GM21360 (cell line): ENCODE results near the gene NR2F1-AS1.

ENCODE experiments used
- ATAC-seq: cut with Tn5 transposase; IDR thresholded peaks from one replicate; pipeline ENCODE4 v1.9.1; 2021; ENCODE audit warnings: mild to moderate bottlenecking, moderate library complexity; ENCODE audit not compliant: unreplicated experiment

NR2F1-AS1 gene

DNA sequence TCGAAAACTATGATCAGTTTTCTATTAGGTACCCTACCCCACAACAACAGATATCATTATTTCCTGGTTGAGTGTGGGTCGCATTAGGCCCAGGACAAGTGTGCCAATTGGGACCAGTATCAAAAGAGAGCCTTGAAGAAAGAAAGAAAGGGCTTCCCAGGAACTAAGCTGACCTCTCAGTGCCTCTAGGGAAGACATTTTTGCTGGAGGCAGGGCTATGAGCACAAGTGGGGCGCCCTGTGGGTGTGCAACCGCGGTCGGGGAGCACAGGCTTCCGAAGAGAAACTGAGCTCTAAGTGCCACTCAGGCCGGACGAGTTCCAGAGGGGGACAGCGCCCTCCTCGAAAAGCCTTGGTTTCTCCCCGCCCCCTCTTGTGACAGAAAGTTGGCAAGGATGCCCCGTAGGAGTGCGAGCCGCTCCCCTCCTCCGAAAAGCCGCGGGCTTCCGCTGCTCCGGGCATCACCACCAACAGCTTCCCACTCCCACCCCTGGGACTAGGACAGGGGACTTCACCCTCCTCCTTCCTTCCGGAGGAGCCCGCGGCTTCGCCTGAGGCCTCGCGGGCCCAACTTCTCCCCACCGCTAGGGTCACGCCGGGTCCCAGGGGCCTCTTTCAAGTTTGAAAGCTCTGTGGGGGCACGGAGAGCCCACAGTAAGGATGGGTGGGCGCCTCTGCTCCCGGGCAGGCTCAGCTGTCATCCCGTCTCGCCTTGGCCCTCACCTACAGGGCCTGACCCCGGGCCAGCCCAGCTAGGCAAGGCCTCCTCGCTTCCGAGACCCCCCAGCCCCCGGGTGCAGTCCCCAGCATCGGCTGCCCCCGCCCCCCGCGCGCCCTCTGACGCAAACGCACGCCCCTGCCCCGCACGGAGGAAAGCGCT, 2.0 kb downstream of the NR2F1-AS1 start:
- ATAC-seq: no peak

DNA sequence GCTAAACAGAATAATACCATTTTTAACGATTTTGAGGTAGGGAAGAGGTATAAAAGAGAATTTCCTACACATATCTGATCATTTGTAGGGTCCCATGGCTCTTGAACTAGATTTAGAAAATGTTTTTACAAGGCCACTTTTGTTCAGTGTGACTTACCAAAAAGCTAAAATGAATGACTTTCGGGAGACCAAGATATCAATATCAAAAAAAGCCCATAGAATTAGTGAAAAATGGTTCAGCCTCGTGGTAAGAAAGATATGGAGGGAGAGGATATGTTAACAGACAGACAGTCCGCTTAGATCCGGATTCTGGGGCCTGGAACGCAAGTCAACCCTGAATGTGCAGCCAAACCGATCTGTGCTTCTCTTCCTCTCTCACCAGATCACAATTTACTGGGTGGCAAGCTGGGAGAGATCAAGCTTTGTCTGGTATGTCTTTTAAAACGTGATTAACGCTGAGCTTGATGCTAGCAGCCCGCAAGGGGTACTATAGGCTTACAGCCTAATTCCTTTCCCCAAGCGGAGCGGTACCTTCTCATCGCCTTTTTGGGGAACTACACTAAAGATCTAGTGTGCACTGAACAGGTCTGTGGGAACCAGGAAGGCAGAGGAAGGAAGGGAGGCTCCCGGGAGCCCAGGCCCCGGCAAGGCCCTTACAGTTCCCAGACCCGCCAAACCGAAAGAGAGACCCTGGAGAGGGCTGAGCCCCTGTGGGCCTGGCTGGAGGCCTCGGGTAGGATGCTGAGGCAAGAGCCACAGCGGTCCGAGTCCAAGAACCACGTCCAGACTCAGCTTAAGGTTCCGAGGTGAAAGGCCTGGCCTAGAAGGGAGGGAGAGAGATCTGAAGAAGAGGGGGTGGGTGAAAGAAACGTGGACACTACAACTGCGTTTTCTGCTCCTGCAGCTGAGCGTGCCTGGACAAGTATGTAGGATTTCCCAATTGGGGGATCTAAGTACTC, 2.9 kb downstream of the NR2F1-AS1 start:
- no peak for ATAC-seq

DNA sequence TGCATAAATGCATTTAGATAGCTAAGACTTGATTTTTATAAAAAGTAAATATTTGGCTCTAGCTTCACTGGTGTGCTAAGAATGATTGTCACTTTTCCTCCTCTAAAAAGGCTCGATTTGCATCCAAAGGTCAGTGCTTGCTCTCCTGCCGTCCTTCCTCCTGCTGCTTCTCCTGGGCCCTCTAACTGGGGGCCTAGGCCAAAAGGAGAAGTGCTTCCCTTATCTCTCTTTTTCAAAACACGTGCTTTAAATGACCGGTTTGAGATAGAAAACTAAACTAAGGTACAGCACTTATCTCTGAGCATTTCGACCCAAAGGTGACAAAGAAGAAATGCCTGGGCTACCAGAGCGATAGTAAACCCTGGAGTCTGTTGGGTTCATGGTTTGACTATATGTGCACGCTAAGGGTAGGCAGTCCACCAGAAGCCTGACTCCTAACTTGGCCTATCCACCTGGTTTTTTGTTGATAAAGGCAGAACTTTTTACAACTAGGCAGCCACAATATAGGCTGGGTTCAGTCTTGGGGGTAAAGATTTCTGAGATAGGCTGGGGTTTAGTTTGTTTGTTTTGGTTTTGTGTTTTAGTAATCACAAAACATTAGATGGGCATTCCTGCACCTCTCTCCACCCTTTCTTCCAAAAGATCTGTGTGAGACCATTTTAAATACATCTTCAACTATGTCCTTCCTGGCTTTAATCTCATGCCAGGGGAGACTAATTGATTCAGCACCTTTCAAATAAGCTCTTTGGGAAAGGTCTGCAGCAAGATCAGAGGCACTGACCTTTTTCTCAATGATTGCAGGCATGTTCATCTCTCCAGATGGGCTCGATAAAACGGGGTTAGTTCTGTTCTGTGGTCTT, 3.8 kb downstream of the NR2F1-AS1 start:
- no peak for ATAC-seq

DNA sequence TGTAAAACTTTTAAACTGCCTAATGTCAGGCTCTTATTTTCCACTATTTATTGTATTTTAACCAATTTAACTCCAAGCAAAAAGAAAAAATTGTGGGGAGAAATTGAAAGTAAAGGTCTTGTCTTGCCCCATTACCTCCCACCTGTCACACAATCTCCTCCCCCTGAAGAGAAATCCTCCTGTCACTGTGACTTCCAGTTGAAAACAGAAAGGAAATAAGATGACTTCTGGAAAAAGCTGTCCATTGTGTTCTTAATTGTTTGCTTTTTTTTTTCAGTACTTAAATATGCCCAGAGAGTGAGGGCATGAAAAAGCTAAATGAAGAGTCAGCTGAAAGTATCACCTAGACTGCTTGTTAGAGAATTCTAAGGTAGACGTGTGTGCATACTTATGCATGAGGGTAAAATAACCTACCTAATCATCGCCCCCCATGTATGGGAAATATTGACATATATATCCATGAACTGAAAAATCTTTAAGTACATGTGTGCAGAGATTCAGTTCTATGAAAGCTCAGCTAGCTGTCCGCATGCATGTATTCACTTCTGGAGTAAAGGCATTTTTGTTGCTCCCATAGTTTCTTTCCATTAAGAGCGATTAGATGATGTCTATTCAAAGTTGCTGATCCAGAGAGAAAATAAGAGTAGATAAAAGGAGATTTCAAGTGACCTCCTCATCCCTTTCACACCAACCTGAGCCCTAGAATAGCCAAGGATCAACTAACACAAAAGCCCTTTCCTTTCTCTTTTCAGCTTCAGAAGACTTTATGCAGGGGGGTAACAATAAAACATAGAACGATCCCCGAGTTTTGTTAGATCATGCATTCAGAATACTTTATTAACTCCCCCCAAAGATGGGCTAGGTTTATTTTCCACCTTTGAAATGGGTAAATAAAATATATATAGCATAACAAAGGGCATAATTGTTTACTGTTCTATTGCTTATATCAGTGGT, 5.3 kb downstream of the NR2F1-AS1 start:
- no peak for ATAC-seq

DNA sequence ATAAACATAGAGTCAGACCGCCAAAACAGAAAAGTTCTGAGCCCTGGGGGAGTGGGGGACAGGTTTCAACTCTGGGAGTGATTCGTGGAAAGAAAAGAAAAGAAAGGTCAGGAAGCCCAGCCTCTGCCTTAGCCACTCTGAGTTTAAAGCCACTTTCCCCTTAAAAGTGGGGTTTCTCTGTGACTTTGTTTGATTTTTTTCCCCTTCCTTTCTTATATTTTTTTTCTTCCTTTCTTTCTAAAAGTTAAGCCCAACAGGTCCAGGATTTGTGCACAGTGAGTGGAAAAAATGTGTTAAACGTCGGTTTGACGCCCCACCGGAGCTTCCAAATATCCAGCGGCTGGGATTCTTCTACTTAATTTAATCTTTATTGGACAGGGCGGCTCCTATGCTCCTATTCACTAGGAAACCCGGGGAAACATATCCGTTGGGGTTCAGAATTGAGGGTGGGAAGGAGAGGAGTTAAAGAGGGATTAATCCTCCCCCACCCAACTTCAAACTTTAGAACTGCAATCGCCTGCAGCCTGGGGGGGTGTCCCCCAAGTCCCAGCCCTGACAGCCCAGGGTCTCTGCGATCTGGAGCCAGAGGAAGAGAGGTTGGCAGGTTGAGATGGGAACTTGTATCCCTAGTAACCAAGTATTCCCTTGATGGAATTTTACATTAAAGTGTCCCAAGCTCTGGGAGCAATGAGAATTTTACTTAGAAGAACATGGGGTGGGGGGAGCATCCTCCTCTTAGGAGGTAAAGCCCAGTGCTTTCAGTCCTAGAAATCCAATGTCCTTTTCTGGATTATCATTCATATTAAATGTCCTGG, 6.3 kb downstream of the NR2F1-AS1 start:
- ATAC-seq: no peak

DNA sequence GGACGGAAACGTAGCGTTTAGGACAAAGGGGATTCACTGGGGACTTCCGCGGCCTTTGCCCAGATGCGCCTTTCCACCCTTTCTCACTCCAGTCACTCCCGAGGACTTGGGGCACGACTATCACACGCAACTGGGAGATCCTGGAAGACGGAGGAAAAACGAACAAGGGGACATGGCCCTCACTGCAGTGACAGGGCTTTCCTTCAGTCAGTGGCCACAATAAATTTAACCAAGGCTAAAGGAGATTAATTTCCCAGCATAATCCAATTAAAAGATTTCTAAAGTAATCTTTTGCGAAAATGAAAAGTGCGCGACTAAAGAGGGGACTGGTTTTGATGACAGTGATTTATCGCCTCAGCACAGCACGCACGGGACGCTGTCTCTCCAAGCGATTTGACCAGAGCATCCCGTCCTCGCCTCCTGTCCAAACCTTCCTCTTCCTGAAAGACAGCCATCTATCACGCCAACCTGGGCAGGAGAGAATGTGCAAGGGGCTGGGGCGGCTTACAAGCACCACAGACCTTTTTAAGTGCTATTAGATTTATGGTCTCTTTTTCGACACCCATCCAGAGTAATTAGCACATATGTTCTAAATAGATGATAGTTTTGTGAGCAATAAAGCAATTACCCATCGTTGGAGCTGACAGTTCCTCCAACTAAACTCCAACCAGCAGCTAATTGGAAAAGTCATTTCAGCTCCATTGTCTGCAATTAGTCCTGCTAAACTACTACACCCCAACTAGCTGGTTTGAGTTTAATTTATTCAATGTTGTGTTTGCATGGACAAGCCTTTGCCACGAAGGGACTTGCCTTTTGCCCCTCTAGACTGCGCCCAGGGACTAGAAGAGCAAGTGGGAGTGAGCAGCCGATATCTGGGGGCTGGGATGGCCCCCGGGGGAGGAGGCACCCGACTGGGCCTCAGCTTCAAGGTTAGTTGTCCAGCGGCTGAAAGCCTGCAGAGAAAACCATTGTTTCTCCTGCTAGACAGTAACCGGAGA, 7.4 kb downstream of the NR2F1-AS1 start:
- no peak for ATAC-seq

DNA sequence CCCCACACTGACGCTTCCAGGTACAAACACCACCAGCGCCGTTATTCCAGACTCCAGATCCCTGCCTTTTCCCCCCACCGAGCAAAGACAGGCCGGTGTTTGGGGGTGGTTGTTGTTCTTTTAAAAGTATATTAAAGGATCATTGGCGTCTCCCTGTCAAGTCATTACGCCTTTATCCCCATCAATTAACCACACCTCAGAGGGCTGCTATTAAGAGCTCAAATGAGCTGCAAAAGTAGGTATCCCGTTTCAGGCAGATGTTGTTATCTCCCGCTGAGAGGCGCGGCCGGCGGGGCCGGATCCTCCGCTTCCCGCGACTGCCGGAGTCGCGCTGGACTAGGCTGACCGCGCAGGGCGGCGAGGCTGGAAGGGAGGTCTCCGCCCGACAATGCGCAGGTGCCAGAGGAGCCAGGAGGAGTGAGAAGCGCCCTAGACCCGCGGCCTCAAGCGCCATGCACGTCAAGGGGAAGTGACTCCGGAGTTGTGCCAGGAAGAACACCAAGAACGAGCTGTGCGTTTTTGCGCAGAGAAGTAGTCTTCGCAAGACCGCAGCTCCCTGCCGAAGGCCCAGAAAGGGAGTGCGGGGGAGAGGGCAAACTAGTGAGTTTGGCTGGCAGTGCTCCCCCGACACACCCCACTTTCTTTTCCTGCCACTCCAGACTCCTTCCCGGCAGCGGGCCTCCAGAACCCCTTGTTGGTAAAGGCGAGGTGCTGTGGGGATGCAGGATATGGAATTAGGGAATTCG, 8.2 kb downstream of the NR2F1-AS1 start:
- no peak for ATAC-seq

DNA sequence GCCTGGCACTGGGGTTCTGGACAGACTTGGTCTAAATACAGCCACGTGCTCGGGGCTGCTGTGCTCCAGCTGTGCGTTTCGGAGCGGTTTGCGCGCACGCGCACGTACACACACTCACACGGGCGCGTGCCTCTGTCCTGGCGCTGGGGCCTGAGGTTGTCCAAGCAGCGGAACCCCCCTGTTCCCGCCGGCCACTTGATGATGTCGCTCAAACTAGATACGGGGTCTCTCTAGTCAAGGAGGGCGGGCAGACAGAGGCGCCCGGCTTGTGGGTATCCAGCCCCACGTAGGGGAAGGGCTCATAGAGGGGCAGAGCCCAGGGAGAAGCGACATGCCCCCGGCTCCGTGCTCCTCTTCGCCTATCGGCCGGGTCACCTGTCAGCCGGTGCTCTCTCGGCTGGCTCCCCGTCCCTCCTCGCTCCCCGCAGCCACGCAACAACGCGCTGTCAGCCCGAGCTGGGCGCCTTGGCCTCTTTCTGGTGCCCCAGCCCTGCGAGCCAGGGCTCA, 8.9 kb downstream of the NR2F1-AS1 start:
- ATAC-seq: peak; percentile 46

DNA sequence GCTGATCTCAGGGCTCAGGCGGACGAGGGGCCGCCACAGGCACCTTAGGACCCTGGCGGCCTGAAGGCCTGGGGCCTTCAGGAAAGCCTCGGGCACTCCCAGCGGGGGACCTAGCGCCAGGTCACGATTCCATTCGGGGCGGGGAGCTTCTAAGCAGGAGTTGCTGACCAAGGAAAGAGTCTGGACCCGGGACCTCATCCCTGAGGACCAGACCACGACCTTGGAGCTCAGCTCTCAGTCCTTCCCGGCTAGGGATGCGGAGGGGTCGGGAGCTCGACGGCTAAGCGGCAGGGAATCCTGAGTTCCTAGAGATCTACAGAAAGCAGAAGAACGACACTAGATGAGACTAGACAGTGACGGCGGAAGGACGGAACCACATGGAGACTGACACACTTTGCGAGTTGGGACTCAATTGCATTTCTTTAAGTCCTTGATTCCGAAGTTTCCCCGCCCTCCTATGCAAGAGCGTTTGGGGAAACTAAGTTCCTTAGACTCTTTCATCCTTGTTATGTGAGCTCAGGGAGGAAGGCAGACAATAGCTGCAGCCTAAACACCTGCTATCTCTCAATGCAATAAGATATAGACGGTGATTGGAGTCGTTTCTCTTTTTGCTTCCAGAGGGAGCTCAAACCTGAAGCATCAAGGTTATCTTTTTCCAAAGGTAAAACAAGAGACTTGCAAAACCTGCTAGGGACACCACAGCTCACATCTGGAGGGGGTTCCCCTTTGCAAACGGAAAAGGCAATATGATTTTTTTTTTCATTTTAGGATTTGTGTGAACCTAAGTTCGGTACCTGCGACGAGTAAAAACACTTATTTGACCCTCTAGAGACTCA, 9.7 kb downstream of the NR2F1-AS1 start:
- no peak for ATAC-seq

DNA sequence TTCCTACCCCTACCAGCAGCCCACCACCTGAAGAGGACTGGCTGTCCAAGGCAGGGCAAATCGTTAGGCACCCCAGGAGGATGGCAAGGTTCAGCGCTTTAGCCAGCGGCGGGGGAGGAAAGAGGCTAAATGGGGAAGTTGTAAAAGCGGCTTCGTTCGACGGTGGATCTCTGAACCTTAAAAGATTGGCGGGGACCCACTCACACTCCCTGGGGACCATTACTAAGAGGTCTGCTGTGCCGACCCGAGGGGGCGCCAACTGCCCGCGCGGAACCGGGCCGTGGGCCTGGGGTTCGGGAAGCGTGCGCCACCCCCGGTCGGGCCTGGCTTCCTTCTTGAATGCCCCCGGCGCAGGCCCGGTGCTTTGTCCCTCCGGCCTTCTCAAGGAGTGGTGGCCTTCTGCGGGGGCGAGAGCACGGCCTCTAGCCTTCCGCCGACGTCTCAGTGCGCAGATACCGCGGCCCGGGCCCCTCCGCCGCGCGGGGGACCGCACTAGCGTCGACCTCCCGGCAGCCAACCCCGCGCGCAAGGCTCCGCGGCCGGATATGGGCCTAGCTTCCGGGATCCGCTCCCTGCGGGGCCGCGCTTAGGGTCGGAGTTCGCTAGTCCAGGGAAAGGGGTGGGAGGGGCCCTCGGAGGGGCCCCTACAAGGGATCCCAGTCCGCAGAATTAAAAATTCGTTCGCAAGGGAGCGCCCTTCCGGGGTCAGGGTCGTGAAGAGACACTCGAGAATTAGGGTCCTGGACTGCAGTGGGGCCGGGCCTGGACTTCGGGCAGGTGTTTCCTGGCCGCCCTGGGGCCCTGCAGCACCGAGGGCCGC, 10.5 kb downstream of the NR2F1-AS1 start:
- ATAC-seq: peak; percentile 41

DNA sequence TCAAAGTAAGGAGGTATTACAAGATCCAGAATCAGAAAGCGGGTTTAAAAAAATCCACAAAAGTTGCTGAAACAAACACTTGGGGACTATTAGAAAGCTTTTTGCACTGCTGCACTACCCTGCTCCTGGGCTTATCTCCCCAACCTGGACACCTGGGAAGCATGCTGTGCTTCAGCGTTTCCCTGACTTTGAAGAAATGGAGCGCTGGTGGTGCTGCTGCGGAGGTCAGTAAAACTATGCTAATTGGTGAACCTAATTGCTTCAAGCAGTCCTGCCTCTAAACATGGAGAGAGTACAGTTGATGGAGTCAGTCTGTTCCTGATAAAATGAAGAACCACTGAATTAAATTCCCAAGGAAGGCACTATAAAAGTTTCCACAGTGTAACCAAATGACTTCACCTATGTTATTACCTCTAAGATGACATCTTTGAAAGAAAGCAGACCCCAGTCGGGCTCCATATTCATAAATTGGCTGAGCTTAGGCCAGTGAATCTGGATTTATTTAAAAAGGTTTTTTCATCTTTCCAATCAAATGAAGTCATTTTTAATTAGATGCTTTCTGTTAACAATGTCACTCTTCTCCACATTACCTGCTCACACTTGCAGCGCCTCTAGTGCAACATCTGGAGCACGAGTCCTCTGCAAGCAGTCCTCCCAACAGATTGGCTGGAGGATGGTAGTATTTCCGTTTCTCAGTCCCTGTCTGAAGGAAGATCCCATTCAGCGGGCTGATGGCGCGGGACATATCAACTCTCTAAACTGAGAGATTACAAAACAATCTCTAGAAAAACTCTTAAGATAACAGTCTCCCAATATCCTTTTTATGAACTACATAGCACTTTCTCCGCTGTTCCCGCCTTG, 11.5 kb downstream of the NR2F1-AS1 start:
- no peak for ATAC-seq

DNA sequence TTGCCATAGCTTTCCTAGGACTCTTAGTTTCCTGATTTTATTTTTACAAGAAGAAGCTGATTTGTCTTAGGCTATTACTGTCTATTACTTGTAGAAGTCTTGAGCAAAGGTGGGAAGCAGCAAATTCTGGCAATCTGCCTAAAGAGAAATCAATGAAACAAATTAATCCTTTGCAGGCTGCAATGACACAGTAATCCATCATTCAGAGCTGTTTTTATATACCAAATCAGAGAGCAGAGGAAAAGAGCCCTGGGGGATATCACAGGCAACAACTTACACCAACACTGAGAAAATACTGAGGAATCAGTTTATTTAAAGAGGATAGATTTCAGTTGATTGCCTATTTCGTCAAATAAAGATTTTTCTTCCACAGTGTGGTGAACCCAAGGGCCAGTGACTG, 13.6 kb downstream of the NR2F1-AS1 start:
- no peak for ATAC-seq

DNA sequence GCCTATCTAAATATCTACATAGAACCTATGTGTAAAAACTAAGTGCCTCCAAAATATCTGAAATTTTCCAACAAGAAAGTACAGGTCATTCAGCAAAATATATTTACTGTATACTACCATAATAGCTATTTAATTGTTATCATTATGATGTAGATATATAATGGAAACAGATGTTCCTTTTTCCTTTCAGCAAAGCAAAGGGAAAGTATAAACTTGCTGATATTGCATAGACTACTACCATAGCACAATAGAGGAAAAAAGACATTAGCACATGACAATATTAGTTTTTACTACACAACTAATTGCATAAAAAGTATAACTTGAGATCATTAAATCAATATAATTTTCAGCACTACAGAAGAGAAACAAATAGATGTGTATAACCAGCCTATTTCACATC, 14.9 kb downstream of the NR2F1-AS1 start:
- no peak for ATAC-seq

DNA sequence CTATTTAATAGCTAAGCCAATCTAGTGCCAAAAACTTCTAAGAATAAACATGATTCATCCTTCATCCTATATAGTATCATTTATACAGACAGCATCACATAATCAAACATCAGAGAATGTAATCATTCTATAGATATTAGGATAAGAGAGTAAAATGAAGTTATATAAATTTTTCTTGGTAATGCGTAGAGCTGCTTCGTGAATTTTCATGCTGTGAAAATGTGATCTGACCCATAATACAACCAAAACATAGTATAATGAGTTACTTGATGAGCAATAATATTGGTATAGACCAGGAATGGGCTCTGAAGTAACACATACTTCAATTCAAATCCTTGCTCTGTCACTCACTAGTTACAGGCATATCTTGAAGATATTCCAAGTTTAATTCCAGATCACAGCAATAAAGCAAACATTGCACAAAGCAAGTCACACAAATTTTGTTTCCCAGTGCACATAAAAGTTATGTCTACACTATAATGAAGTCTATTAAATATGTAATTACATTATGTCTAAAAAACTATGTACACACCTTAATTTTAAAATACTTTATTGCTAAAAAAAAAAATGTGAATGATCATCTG, 23.9 kb downstream of the NR2F1-AS1 start:
- ATAC-seq: no peak
